GM21447 (cell line): Measurements from ENCODE around the gene OPCML.
"Not testable (repeated sequence)": the region's sequence is repeated elsewhere in the genome, so short reads cannot be mapped to it uniquely, and the experiment has no call there.

Experiments used
- ATAC-seq: cut with Tn5 transposase; IDR thresholded peaks from one replicate; pipeline ENCODE4 v1.9.1; 2021; ENCODE audit not compliant: unreplicated experiment

OPCML gene

DNA sequence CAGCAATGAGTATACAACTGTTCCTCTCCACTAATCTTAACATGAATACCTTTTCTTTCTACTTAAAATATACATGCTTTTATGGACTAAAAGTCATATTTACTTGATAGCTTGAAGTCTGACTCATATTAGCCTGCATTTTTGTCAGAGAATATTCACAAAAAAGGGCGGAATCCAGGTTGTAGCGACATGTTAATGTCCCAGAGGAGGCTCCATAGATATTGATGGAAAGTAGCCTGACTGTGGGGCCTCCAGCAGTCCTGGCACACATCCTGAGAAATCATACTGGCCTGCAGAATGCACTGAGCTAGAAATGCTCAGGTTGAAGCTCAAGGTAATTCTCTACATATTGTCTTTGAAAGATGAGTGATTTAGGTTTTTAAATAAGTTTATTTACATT is 1110.7 kb downstream of the OPCML start:
- ATAC-seq = no peak

GRCh38 chr11:132414451-132414850 is 1117.8 kb downstream of the OPCML start:
- no peak for ATAC-seq

GRCh38 chr11:132410383-132410782 is 1121.9 kb downstream of the OPCML start:
- ATAC-seq = no peak

DNA sequence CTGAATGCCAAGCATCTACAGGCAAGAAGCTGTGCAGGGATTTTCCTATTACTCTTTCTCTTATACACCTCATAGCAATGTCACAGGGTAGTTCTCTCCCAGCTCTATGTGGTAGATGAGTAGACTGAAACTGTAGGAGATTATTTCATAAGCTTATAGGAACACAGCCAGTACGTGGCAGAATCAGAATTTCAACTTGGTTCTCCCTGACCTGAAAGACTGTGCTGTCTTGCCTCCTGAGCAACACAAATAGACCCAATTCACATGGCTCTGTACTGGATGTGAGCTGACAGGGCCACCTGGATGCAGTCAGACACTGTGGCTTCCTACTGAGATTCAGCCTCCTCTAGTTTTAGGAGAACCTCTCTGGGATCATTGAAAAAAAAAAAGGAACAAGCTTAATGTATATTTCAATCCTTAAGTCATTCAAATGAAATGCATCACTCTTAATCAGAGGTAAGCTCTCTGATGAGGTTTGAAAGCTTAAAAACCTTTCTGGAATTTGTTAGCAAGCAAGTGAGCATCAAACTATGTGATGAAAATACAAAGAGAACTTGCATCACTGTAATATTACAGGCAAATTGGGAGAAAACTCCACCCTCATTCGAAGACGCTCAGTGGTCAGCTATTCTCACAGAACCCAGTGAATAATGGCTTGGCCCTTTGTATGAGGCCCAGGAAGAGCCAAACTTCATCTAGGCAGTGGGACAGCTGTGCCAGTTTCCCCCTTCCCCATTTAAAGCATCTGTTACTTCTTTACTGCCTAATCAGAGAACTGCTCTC is 1122.5 kb downstream of the OPCML start:
- no peak for ATAC-seq

- no peak for ATAC-seq
Observed at GRCh38 chr11:132408877-132409276, 1123.4 kb downstream of the OPCML start.

GRCh38 chr11:132405728-132406127 is 1126.6 kb downstream of the OPCML start:
- ATAC-seq = no peak

DNA sequence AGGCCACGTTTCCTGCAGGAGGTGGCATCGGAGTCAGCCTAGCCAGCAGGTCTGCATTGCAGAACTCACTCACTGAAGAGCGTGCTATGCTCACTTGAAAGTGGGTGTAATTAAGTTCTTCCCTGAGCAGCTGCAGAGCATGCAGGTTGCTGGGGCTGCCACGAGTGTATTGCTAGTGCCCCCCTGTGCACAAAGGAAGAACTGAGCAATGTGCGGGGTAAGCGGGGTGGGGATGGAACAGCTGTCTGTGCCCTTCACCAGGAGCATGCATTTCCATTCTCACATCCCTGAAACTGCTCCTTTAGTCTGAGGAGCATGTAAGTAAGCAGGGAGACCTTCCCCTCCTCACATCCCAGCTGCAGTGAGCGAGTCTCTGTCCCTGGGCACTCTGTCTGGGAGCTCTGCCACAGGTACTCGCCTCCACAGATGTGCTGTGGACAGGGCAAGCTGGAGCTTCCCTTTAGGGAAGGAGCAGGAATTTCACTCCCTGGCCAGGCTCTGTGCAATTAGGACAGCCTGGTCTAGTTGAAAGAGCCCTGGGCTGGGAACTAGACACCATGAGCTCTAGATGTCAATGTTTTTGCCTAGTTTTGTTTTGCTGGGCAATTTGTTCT is 1130.1 kb downstream of the OPCML start:
- no peak for ATAC-seq

DNA sequence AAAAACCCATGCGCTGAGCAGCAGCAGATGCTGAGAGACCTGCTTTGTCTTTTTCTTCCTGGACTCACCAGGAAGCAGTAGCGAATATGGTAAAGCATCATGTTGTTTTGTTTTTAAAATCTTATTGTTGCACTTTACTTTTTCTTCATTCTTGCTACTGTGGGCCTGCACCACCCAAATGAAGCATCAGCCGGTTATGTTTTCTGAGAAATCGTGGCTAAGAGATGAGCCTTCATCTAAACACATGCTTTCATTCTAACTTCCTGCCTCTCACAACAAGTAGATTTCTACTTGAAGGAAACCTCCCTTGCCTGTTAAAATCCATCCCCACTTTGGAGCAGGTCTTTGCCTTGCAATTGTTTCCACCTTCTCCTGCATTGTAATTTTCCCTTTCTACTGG is 1136.0 kb downstream of the OPCML start:
- ATAC-seq = no peak

DNA sequence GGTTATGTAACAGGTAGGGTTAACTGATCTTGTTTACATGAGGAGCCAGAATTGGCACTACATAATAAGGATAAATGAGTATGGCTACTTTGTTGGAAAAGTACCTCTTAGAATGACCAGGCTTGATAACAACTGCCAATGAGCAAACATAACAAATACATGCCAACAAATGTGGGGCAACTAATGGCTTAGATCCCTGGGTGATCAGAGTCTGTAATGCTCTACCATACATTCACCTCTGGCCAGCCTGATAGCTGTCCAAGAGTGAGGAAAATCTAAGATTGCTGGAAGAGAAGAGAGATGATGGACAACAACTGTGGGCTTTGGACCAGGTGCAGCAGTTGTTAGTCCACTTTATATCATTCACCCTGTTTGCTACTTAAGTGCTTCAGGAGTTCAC is 1136.9 kb downstream of the OPCML start:
- no peak for ATAC-seq

DNA sequence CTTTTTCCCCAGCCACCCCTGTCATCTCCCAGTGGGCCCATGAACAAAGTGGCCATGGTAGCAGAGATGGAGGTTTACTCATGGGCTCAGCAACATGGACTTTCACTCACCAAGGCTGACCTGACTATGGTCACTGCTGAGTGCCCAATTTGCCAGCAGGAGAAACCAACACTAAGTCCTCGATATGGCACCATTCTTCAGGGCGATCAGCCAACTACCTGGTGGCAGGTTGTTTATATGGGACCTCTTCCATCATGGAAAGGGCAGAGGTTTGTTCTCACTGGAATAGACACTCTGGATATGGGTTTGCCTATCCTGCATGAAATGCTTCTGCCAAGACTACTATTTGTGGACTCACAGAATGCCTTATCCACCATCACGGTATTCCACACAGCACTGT is 1152.8 kb downstream of the OPCML start:
- ATAC-seq = no peak

DNA sequence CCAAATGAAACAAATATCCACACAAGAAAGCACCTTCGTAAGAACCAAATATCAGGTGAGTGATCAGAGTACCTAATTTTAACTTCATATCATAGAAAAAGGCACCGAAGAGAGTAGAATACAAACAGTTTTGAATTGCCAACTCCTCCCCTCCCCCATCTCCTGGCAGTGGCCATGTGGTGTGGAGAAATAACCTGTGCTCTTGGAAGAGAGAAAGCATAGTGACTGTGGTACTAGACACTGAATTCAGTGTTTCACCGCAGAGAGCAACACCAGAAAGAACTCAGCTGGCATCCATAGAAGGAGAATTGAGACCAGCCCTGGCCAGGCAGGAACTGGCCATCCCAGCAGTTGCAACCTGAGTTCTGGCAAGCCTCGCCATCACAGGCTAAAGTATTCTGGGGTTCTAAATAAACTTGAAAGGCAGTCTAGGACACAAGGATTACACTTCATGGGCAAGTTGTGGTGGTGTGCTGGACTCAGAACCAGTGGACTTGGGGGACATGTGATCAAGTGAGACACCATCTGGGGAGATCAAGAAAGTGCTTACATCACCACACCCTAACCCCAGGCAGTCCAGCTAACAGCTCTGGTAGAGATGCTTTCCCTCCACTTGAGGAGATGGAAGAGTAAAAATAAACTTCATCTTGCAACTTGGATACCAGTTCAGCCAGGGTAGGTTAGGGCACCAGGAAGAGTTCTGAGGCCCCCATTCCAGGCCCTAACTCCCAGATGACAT is 1158.7 kb downstream of the OPCML start:
- ATAC-seq = no peak

DNA sequence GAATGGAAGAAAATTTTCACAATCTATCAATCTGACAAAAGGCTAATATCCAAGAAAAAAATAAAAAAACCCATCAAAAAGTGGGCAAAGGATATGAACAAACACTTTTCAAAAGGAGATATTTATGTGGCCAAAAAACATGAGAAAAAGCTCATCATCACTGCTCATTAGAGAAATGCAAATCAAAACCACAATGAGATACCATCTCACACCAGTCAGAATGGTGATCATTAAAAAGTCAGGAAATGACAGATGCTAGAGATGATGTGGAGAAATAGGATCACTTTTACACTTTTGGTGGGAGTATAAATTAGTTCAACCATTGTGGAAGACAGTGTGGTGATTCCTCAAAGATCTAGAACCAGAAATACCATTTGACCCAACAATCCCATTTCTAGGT is 1162.2 kb downstream of the OPCML start:
- not testable (repeated sequence) for ATAC-seq

- ATAC-seq = no peak
Observed at GRCh38 chr11:132367293-132367692, 1165.0 kb downstream of the OPCML start.

DNA sequence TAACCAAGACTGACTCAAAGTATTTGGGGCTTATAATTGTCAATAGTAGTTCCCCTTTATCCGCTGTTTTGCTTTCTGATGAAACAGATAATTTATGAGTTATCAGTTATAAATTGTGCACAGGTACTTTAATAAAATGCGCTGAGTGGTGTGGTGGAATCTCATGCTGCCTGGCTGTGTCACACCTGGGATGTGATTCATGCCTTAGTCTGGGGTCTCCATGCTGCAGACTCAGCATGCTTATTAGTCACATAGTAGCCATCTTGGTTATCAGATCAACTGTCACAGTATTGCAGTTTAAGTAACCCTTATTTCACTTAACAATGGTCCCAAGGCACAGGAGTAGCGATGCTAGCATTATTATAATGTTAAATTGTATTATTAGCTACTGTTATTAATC is 1166.7 kb downstream of the OPCML start:
- no peak for ATAC-seq
